ENCODE data around the gene CHD1L. TPM values are rescaled to one million over a fixed set of nuclear protein-coding genes. Genes with fewer than 3 reads are reported as not detected.

CHD1L gene
- polyA plus RNA-seq, 1 donor (not counting 4 experiments of a cell fraction or from before 2014, with no cell fraction given), result 49.2 TPM

DNA sequence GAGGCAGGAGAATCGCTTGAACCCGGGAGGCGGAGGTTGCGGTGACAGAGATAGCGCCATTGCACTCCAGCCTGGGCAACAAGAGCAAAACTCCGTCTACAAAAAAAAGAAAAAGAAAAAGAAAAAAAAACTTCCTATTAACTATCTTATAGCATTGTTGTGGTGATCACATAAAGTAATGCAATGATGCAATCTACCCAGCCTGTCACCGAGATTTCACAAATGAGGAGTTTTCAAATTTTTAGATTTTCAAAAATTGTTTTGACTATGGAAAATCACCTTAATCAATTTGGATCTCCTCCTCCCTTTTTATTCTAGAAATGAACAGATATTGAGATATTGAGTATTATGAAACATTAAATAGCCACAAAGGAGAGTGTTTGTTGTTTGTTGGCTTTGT, 25.3 kb upstream of the CHD1L start:
- no peak overlapping the region for H3K9ac ChIP-seq (ENCODE audit: control insufficient read depth, extremely low read depth, insufficient read depth, low read length)
- H3K9me1 ChIP-seq (ENCODE audit: control insufficient read depth, extremely low read depth, insufficient read depth, low read length), result no peaks in the 10 kb centered on the region
- no peaks in the 10 kb centered on the region for H3K27me3 ChIP-seq (ENCODE audit: control insufficient read depth, extremely low read depth, insufficient read depth, low read length)
- no peak for TF ChIP-seq EZH2 (IDR thresholded peaks at IDR 0.05; ENCODE audit: low read length)
- TF ChIP-seq CTCF (optimal IDR thresholded peaks at IDR 0.05 in 1 of 3, IDR thresholded peaks at IDR 0.05 in 1 of 3, conservative IDR thresholded peaks at IDR 0.05 in 1 of 3; ENCODE audit: extremely low read depth in 1 of 3, insufficient read depth in 2 of 3, low read length in 3 of 3), result no peak
- H3K27ac ChIP-seq (ENCODE audit: control insufficient read depth, insufficient read depth, low read length), result no peak overlapping the region
- H3K4me1 ChIP-seq (ENCODE audit: control insufficient read depth, extremely low read depth, insufficient read depth, low read length), result no peaks in the 10 kb centered on the region
- no peaks in the 10 kb centered on the region for H4K20me1 ChIP-seq (ENCODE audit: control insufficient read depth, extremely low read depth, insufficient read depth, low read length)
- dilution Hi-C loops (cut with MboI; ENCODE audit: extremely low pct_ligation_motif_present, low sequenced_read_pairs), result no loop called here
- FAIRE-seq (no peak), DNase-seq (ENCODE audit: low read depth, low spot score) (no peak)
- H3K9me3 ChIP-seq (ENCODE audit: control insufficient read depth, low read depth, low read length), result no peaks in the 10 kb centered on the region
- no peaks in the 10 kb centered on the region for H3K36me3 ChIP-seq (ENCODE audit: control insufficient read depth in 2 of 2, extremely low read depth in 1 of 2, insufficient read depth in 2 of 2, low read length in 2 of 2)
- no peak overlapping the region for H2AFZ ChIP-seq (ENCODE audit: control insufficient read depth, low read length)
- H3K4me2 ChIP-seq (ENCODE audit: control insufficient read depth, extremely low read depth, insufficient read depth, low read depth, low read length), result no peak overlapping the region
- no peak overlapping the region for H3K4me3 ChIP-seq (ENCODE audit: control insufficient read depth in 2 of 3, extremely low read depth in 1 of 3, insufficient read depth in 2 of 3, low read depth in 1 of 3, low read length in 3 of 3)
- H3K79me2 ChIP-seq (ENCODE audit: control insufficient read depth, insufficient read depth, low read length), result no peaks in the 10 kb centered on the region

DNA sequence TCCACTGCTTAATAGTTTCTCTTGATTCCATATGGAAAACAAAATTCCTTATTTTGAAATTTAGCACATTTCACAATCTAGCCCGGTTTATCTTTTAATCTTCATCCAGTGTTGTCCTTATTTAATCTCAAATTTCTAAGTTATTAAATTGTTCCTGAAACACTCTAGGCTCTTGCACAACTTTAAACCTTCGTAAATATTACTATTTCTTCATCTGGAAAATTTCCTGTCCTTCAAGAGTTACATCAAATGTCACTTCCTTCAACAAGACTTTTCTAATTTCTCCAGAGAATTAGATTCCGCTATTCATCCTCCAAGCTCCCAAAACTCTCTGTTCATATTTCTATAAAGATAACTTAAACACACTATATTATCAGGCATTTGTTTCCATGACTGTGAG, 23.9 kb upstream of the CHD1L start:
- Histone ChIP-seq H3K4me3 (ENCODE audit: control insufficient read depth in 2 of 3, extremely low read depth in 1 of 3, insufficient read depth in 2 of 3, low read depth in 1 of 3, low read length in 3 of 3) (no peak overlapping the region), H3K9me1 (ENCODE audit: control insufficient read depth, extremely low read depth, insufficient read depth, low read length) (no peaks in the 10 kb centered on the region), H3K79me2 (ENCODE audit: control insufficient read depth, insufficient read depth, low read length) (no peaks in the 10 kb centered on the region), H3K27ac (ENCODE audit: control insufficient read depth, insufficient read depth, low read length) (no peak overlapping the region), H2AFZ (ENCODE audit: control insufficient read depth, low read length) (no peak overlapping the region), H4K20me1 (ENCODE audit: control insufficient read depth, extremely low read depth, insufficient read depth, low read length) (no peaks in the 10 kb centered on the region), H3K36me3 (ENCODE audit: control insufficient read depth in 2 of 2, extremely low read depth in 1 of 2, insufficient read depth in 2 of 2, low read length in 2 of 2) (no peaks in the 10 kb centered on the region), H3K4me2 (ENCODE audit: control insufficient read depth, extremely low read depth, insufficient read depth, low read depth, low read length) (no peak overlapping the region), H3K9ac (ENCODE audit: control insufficient read depth, extremely low read depth, insufficient read depth, low read length) (no peak overlapping the region), H3K4me1 (ENCODE audit: control insufficient read depth, extremely low read depth, insufficient read depth, low read length) (no peaks in the 10 kb centered on the region), H3K27me3 (ENCODE audit: control insufficient read depth, extremely low read depth, insufficient read depth, low read length) (no peaks in the 10 kb centered on the region), H3K9me3 (ENCODE audit: control insufficient read depth, low read depth, low read length) (no peaks in the 10 kb centered on the region)
- FAIRE-seq (no peak), DNase-seq (ENCODE audit: low read depth, low spot score) (no peak)
- dilution Hi-C loops (cut with MboI; ENCODE audit: extremely low pct_ligation_motif_present, low sequenced_read_pairs), result no loop called here
- no peak for TF ChIP-seq EZH2 (IDR thresholded peaks at IDR 0.05; ENCODE audit: low read length)
- no peak for TF ChIP-seq CTCF (optimal IDR thresholded peaks at IDR 0.05 in 1 of 3, IDR thresholded peaks at IDR 0.05 in 1 of 3, conservative IDR thresholded peaks at IDR 0.05 in 1 of 3; ENCODE audit: extremely low read depth in 1 of 3, insufficient read depth in 2 of 3, low read length in 3 of 3)
